CD14-positive monocyte (primary cell): Measurements from ENCODE around the gene SMARCAD1. TPM values are rescaled to one million over a fixed set of nuclear protein-coding genes. Genes with fewer than 3 reads are reported as not detected.

ENCODE experiments used
- DNase-seq, 3 donors: peaks; one replicate each; pipeline ENCODE4 v3.0.0-alpha.2; 2011 to 2022
- H2AFZ ChIP-seq: 2 replicates; pipeline ENCODE4 v1.6.0; 2012; ENCODE audit warnings: mild to moderate bottlenecking, low read depth, low read length, inconsistent platforms; ENCODE audit not compliant: insufficient read depth, poor library complexity, severe bottlenecking
- H3K27ac ChIP-seq, 2 donors: 1 replicate in 1 of 2; 2 replicates in 1 of 2; pipeline ENCODE4 v1.5.1; 2012 to 2013; ENCODE audit warnings: low read length in 2 of 2, control low read depth in 1 of 2, inconsistent platforms in 1 of 2, low read depth in 1 of 2, mild to moderate bottlenecking in 1 of 2
- H3K27me3 ChIP-seq, 2 donors: one replicate each; pipeline versions ENCODE4 v1.6.0 to v1.6.1; 2011 to 2013; ENCODE audit warnings: low read length in 2 of 2; ENCODE audit not compliant: control insufficient read depth in 2 of 2, insufficient read depth in 2 of 2
- H3K36me3 ChIP-seq, 2 donors: replicated peaks in 1 of 2; 1 replicate in 1 of 2; 2 replicates in 1 of 2; pipeline versions ENCODE4 v1.5.1 to v1.6.1; 2012 to 2013; ENCODE audit warnings: low read length in 2 of 2, control low read depth in 1 of 2, inconsistent platforms in 1 of 2, mild to moderate bottlenecking in 1 of 2; ENCODE audit not compliant: insufficient read depth in 2 of 2, control insufficient read depth in 1 of 2
- H3K4me1 ChIP-seq, 2 donors: 1 replicate in 1 of 2; 2 replicates in 1 of 2; pipeline versions ENCODE4 v1.5.1 to v1.6.1; 2012 to 2013; ENCODE audit warnings: low read length in 2 of 2, control low read depth in 1 of 2, inconsistent platforms in 1 of 2, mild to moderate bottlenecking in 1 of 2, moderate library complexity in 1 of 2; ENCODE audit not compliant: insufficient read depth in 2 of 2, control insufficient read depth in 1 of 2
- H3K4me2 ChIP-seq: replicated peaks from 2 replicates; pipeline ENCODE3; 2012; ENCODE audit warnings: low read length, moderate library complexity, mild to moderate bottlenecking; ENCODE audit not compliant: poor library complexity, severe bottlenecking; ENCODE audit errors: extremely low read depth
- H3K4me3 ChIP-seq, 3 experiments: fragments of 200-600 bp in 1 of 3; sonication (generic) in 1 of 3; replicated peaks in 1 of 3; 1 replicate in 2 of 3; 2 replicates in 1 of 3; pipeline ENCODE4 v1.5.1; 2011 to 2013; ENCODE audit warnings: low read length in 3 of 3, mild to moderate bottlenecking in 3 of 3, control low read depth in 2 of 3, low read depth in 2 of 3, inconsistent platforms in 1 of 3, moderate library complexity in 1 of 3
- H3K79me2 ChIP-seq: 2 replicates; pipeline ENCODE4 v1.6.0; 2012; ENCODE audit warnings: mild to moderate bottlenecking, control low read depth, inconsistent platforms, low read length, moderate library complexity; ENCODE audit not compliant: insufficient read depth
- H3K9ac ChIP-seq: 2 replicates; pipeline ENCODE4 v1.6.0; 2017; ENCODE audit warnings: low read length, mild to moderate bottlenecking; ENCODE audit not compliant: insufficient read depth, poor library complexity, severe bottlenecking
- H3K9me3 ChIP-seq, 2 donors: replicated peaks in 1 of 2; 1 replicate in 1 of 2; 2 replicates in 1 of 2; pipeline versions ENCODE4 v1.5.1 to v1.6.1; 2012 to 2013; ENCODE audit warnings: low read length in 2 of 2, control low read depth in 1 of 2; ENCODE audit not compliant: control insufficient read depth in 1 of 2, insufficient read depth in 1 of 2
- H4K20me1 ChIP-seq: 2 replicates; pipeline ENCODE4 v1.6.0; 2012; ENCODE audit warnings: mild to moderate bottlenecking, low read length, control low read depth, moderate library complexity; ENCODE audit not compliant: insufficient read depth
- H3K27ac Mint-ChIP-seq, 7 donors: one replicate each; pipeline ENCODE4 v1.8.0; 2020; ENCODE audit warnings: mild to moderate bottlenecking in 7 of 7, mixed read lengths in 7 of 7, moderate library complexity in 6 of 7, inconsistent platforms in 2 of 7
- H3K27me3 Mint-ChIP-seq, 3 donors: one replicate each; pipeline ENCODE4 v1.8.0; 2021 to 2022; ENCODE audit warnings: low read depth in 3 of 3, mild to moderate bottlenecking in 3 of 3, mixed read lengths in 3 of 3, moderate library complexity in 3 of 3, inconsistent platforms in 1 of 3
- H3K36me3 Mint-ChIP-seq, 2 donors: one replicate each; pipeline ENCODE4 v1.8.0; 2020; ENCODE audit warnings: mixed read lengths in 2 of 2, inconsistent platforms in 1 of 2, mild to moderate bottlenecking in 1 of 2
- H3K4me1 Mint-ChIP-seq: one replicate; pipeline ENCODE4 v1.8.0; 2020; ENCODE audit warnings: mild to moderate bottlenecking, mixed read lengths
- H3K4me3 Mint-ChIP-seq, 2 donors: one replicate each; pipeline ENCODE4 v1.8.0; 2020; ENCODE audit warnings: mild to moderate bottlenecking in 2 of 2, mixed read lengths in 2 of 2, moderate library complexity in 1 of 2
- H3K9me3 Mint-ChIP-seq, 7 donors: one replicate each; pipeline ENCODE4 v1.8.0; 2020 to 2022; ENCODE audit warnings: mixed read lengths in 7 of 7, mild to moderate bottlenecking in 6 of 7, moderate library complexity in 6 of 7, inconsistent platforms in 2 of 7
- WGBS: methylation state at CpG from one replicate; pipeline ENCODE4 v1.1.5; 2013; ENCODE audit warnings: missing lambda C conversion rate; ENCODE audit not compliant: insufficient coverage; 5-methylcytosine and 5-hydroxymethylcytosine counted together
- intact Hi-C, 2 donors: fragments of 100-400 bp; cut with micrococcal nuclease; formaldehyde crosslinking; loops; one replicate each; pipeline versions ENCODE4 v1.15.0 to v1.15.1; 2023
- polyA plus RNA-seq, 3 donors: library from polyadenylated mRNA; depleted of rRNA in 1 of 3; unstranded in 2 of 3; stranded (reverse) in 1 of 3; fragments of 300-500 nt in 2 of 3; fragments of >200 nt in 1 of 3; fragmentation: Illumina TruSeq in 2 of 3; gene quantifications; 1 replicate in 2 of 3; 2 replicates in 1 of 3; pipeline ENCODE4 v1.2.3, GENCODE V29; 2012 to 2021
- TF ChIP-seq, protein P1 (sequence below): fragments of 200-600 bp; IDR thresholded peaks from one replicate; pipeline ENCODE4 v1.8.0; 2022; ENCODE audit warnings: antibody characterized with exemption, mild to moderate bottlenecking

SMARCAD1 gene
- polyA plus RNA-seq, 3 donors = 4.9 to 7.0 (median 6.6) TPM

DNA sequence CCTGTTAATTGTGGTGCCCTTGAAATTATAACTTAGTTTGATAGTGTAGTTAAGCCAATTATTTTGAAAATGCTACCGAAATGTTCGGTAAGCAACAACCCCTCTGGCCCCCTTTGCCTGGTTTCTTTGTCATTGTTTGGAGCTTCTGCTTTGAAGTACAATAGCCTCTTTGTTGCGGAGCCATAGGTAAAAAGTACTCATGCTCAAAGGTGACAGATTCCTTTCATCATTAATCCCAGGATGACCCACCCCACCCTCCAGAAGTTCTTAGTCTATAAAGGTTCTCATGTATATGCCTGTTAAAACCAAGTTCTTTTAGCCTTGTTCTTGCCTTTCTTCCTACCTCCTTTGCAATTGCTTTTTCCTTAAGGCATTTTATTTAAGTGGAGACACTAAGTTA, 42.4 kb upstream of the SMARCAD1 start:
- no peaks in the 10 kb centered on the region for H3K36me3 ChIP-seq
- H3K27me3 ChIP-seq = no peaks in the 10 kb centered on the region
- H3K9ac ChIP-seq = no peak overlapping the region
- H3K9me3 Mint-ChIP-seq = peaks cover 5 to 27% (median 10%) of the 10 kb centered on the region in 7 donors
- H2AFZ ChIP-seq = no peak overlapping the region
- H3K4me1 Mint-ChIP-seq = no peaks in the 10 kb centered on the region
- H3K4me3 Mint-ChIP-seq = no peak overlapping the region
- intact Hi-C loops = no loop called here
- peaks cover 3 to 9% of the 10 kb centered on the region in 2 donors for H3K9me3 ChIP-seq
- H3K4me2 ChIP-seq = no peak overlapping the region
- TF ChIP-seq, protein P1, sequence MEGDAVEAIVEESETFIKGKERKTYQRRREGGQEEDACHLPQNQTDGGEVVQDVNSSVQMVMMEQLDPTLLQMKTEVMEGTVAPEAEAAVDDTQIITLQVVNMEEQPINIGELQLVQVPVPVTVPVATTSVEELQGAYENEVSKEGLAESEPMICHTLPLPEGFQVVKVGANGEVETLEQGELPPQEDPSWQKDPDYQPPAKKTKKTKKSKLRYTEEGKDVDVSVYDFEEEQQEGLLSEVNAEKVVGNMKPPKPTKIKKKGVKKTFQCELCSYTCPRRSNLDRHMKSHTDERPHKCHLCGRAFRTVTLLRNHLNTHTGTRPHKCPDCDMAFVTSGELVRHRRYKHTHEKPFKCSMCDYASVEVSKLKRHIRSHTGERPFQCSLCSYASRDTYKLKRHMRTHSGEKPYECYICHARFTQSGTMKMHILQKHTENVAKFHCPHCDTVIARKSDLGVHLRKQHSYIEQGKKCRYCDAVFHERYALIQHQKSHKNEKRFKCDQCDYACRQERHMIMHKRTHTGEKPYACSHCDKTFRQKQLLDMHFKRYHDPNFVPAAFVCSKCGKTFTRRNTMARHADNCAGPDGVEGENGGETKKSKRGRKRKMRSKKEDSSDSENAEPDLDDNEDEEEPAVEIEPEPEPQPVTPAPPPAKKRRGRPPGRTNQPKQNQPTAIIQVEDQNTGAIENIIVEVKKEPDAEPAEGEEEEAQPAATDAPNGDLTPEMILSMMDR = no peak
- DNase-seq = no peak
- no peaks in the 10 kb centered on the region for H3K4me1 ChIP-seq
- no CpG with 5 or more reads among the region's 3 CpGs for WGBS
- no peaks in the 10 kb centered on the region for H3K36me3 Mint-ChIP-seq
- H4K20me1 ChIP-seq = no peaks in the 10 kb centered on the region
- peaks cover 0 to 3% (median 0%) of the 10 kb centered on the region in 3 donors for H3K27me3 Mint-ChIP-seq
- no peak overlapping the region for H3K27ac Mint-ChIP-seq
- no peaks in the 10 kb centered on the region for H3K79me2 ChIP-seq
- H3K4me3 ChIP-seq = no peak overlapping the region
- no peak overlapping the region for H3K27ac ChIP-seq

DNA sequence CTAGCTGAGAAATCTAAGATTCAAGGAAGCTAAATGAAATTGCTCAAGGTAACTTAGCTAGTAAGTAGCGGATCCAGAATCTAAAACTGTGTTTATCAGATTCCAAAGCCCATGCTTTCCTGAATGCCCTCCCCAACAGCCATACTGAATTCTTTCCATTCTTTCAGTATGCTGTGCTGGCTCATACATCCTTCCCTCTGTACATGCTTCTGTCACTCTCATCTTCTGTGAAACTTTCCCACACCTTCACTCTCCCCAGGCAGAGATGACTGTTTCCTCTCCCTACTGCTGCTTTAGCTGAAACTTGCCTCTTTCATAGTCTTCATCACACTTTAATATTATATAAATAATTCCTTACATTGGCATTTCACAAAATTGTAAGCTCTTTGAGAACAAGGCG, 39.3 kb upstream of the SMARCAD1 start:
- whole genome bisulfite sequencing = 80% methylated on average over 1 of the region's 2 CpGs
- intact Hi-C loops = no loop called here
- Mint-ChIP-seq H3K4me1 (no peaks in the 10 kb centered on the region), H3K27ac (no peak overlapping the region), H3K4me3 (no peak overlapping the region), H3K9me3 (peaks cover 8 to 29% (median 17%) of the 10 kb centered on the region in 7 donors), H3K27me3 (peaks cover 0 to 3% (median 0%) of the 10 kb centered on the region in 3 donors), H3K36me3 (no peaks in the 10 kb centered on the region)
- no peak overlapping the region for H2AFZ ChIP-seq
- no peak overlapping the region for H3K27ac ChIP-seq
- H3K4me3 ChIP-seq = no peak overlapping the region
- H3K79me2 ChIP-seq = no peaks in the 10 kb centered on the region
- TF ChIP-seq, protein P1 = no peak
- H3K27me3 ChIP-seq = no peaks in the 10 kb centered on the region
- H3K9ac ChIP-seq = no peak overlapping the region
- no peaks in the 10 kb centered on the region for H3K4me1 ChIP-seq
- H3K36me3 ChIP-seq = no peaks in the 10 kb centered on the region
- no peak overlapping the region for H3K4me2 ChIP-seq
- no peaks in the 10 kb centered on the region for H4K20me1 ChIP-seq
- H3K9me3 ChIP-seq = peaks cover 9 to 21% of the 10 kb centered on the region in 2 donors
- no peak for DNase-seq
